Measurements from ENCODE around the gene SPPL2B.

SPPL2B gene

GRCh38 chr19:2290441-2291184 lies 37.9 kb upstream of the SPPL2B start:
- Histone ChIP-seq H3K36me3 (ENCODE audit: insufficient read depth, low read length) (no peaks in the 10 kb centered on the region), H3K4me1 (ENCODE audit: insufficient read depth, low read length) (no peaks in the 10 kb centered on the region; the same call in 1 of the 2 replicates), H3K9me3 (ENCODE audit: control insufficient read depth, insufficient read depth, low read length) (no peaks in the 10 kb centered on the region), H3K9ac (ENCODE audit: low read depth, low read length) (peak overlapping the region; percentile 17; the same call in 1 of the 2 replicates)

GRCh38 chr19:2291185-2291751 lies 37.2 kb upstream of the SPPL2B start:
- no peaks in the 10 kb centered on the region; the same call in 1 of the 2 replicates for H3K4me1 ChIP-seq (ENCODE audit: insufficient read depth, low read length)
- H3K9ac ChIP-seq (ENCODE audit: low read depth, low read length) = peak overlapping the region; percentile 31; the same call in 1 of the 2 replicates
- no peaks in the 10 kb centered on the region for H3K36me3 ChIP-seq (ENCODE audit: insufficient read depth, low read length)

GRCh38 chr19:2294687-2295335 lies 33.7 kb upstream of the SPPL2B start:
- no peaks in the 10 kb centered on the region; the same call in 1 of the 2 replicates for H3K4me1 ChIP-seq (ENCODE audit: insufficient read depth, low read length)
- H3K9ac ChIP-seq (ENCODE audit: low read depth, low read length) = no peak overlapping the region
- no peaks in the 10 kb centered on the region for H3K36me3 ChIP-seq (ENCODE audit: insufficient read depth, low read length)
- H3K9me3 ChIP-seq (ENCODE audit: control insufficient read depth, insufficient read depth, low read length) = no peaks in the 10 kb centered on the region

More at GRCh38 chr19:2291185-2291751, 37.2 kb upstream of the SPPL2B start:
- H3K9me3 ChIP-seq (ENCODE audit: control insufficient read depth, insufficient read depth, low read length) = no peaks in the 10 kb centered on the region

GRCh38 chr19:2296141-2296540 lies 32.3 kb upstream of the SPPL2B start:
- no peaks in the 10 kb centered on the region for H3K36me3 ChIP-seq (ENCODE audit: insufficient read depth, low read length)
- no peaks in the 10 kb centered on the region for H3K4me1 ChIP-seq (ENCODE audit: insufficient read depth, low read length)
- H3K9me3 ChIP-seq (ENCODE audit: control insufficient read depth, insufficient read depth, low read length) = no peaks in the 10 kb centered on the region
- H3K9ac ChIP-seq (ENCODE audit: low read depth, low read length) = no peak overlapping the region

GRCh38 chr19:2300533-2300932 lies 28.0 kb upstream of the SPPL2B start:
- no peaks in the 10 kb centered on the region; the same call in 1 of the 2 replicates for H3K4me1 ChIP-seq (ENCODE audit: insufficient read depth, low read length)

GRCh38 chr19:2302319-2303210 lies 25.9 kb upstream of the SPPL2B start:
- Histone ChIP-seq H3K9me3 (ENCODE audit: control insufficient read depth, insufficient read depth, low read length) (no peaks in the 10 kb centered on the region; the same call in 1 of the 2 replicates), H3K4me1 (ENCODE audit: insufficient read depth, low read length) (no peaks in the 10 kb centered on the region; the same call in 1 of the 2 replicates), H3K9ac (ENCODE audit: low read depth, low read length) (no peak overlapping the region; the same call in 1 of the 2 replicates), H3K36me3 (ENCODE audit: insufficient read depth, low read length) (no peaks in the 10 kb centered on the region)

More at GRCh38 chr19:2300533-2300932, 28.0 kb upstream of the SPPL2B start:
- no peaks in the 10 kb centered on the region; the same call in 1 of the 2 replicates for H3K9me3 ChIP-seq (ENCODE audit: control insufficient read depth, insufficient read depth, low read length)
- no peaks in the 10 kb centered on the region for H3K36me3 ChIP-seq (ENCODE audit: insufficient read depth, low read length)
- no peak overlapping the region for H3K9ac ChIP-seq (ENCODE audit: low read depth, low read length)

- Histone ChIP-seq H3K9me3 (ENCODE audit: control insufficient read depth, insufficient read depth, low read length) (no peaks in the 10 kb centered on the region; the same call in 1 of the 2 replicates), H3K36me3 (ENCODE audit: insufficient read depth, low read length) (no peaks in the 10 kb centered on the region), H3K9ac (ENCODE audit: low read depth, low read length) (no peak overlapping the region), H3K4me1 (ENCODE audit: insufficient read depth, low read length) (no peaks in the 10 kb centered on the region; the same call in 1 of the 2 replicates)
Observed at GRCh38 chr19:2303211-2303798, 25.2 kb upstream of the SPPL2B start.

- no peaks in the 10 kb centered on the region for H3K36me3 ChIP-seq (ENCODE audit: insufficient read depth, low read length)
- no peaks in the 10 kb centered on the region; the same call in 1 of the 2 replicates for H3K4me1 ChIP-seq (ENCODE audit: insufficient read depth, low read length)
- H3K9ac ChIP-seq (ENCODE audit: low read depth, low read length) = no peak overlapping the region
- H3K9me3 ChIP-seq (ENCODE audit: control insufficient read depth, insufficient read depth, low read length) = no peaks in the 10 kb centered on the region; the same call in 1 of the 2 replicates
Observed at GRCh38 chr19:2305452-2306280, 22.8 kb upstream of the SPPL2B start.

- Histone ChIP-seq H3K36me3 (ENCODE audit: insufficient read depth, low read length) (no peaks in the 10 kb centered on the region), H3K9me3 (ENCODE audit: control insufficient read depth, insufficient read depth, low read length) (no peaks in the 10 kb centered on the region; the same call in 1 of the 2 replicates), H3K4me1 (ENCODE audit: insufficient read depth, low read length) (no peaks in the 10 kb centered on the region; the same call in 1 of the 2 replicates), H3K9ac (ENCODE audit: low read depth, low read length) (no peak overlapping the region)
Observed at GRCh38 chr19:2306281-2306806, 22.1 kb upstream of the SPPL2B start.

- H3K9ac ChIP-seq (ENCODE audit: low read depth, low read length) = no peak overlapping the region
- no peaks in the 10 kb centered on the region; the same call in 1 of the 2 replicates for H3K9me3 ChIP-seq (ENCODE audit: control insufficient read depth, insufficient read depth, low read length)
- no peaks in the 10 kb centered on the region; the same call in 1 of the 2 replicates for H3K4me1 ChIP-seq (ENCODE audit: insufficient read depth, low read length)
- no peaks in the 10 kb centered on the region for H3K36me3 ChIP-seq (ENCODE audit: insufficient read depth, low read length)
Observed at GRCh38 chr19:2306971-2307370, 21.5 kb upstream of the SPPL2B start.

GRCh38 chr19:2307518-2308012 lies 20.9 kb upstream of the SPPL2B start:
- Histone ChIP-seq H3K9ac (ENCODE audit: low read depth, low read length) (no peak overlapping the region; the same call in 1 of the 2 replicates), H3K4me1 (ENCODE audit: insufficient read depth, low read length) (no peaks in the 10 kb centered on the region; the same call in 1 of the 2 replicates), H3K36me3 (ENCODE audit: insufficient read depth, low read length) (no peaks in the 10 kb centered on the region), H3K9me3 (ENCODE audit: control insufficient read depth, insufficient read depth, low read length) (no peaks in the 10 kb centered on the region; the same call in 1 of the 2 replicates)

GRCh38 chr19:2308114-2308556 lies 20.3 kb upstream of the SPPL2B start, which contains the start of gene LINGO3:
LINGO3 (minus strand) TSS chr19:2308154; CDS start chr19:2291776, 16,378 bp downstream.
- Histone ChIP-seq H3K9ac (ENCODE audit: low read depth, low read length) (no peak within 1 kb of the TSS; the same call in 1 of the 2 replicates), H3K4me1 (ENCODE audit: insufficient read depth, low read length) (no peaks in the 10 kb centered on the region), H3K36me3 (ENCODE audit: insufficient read depth, low read length) (no peaks in the 10 kb centered on the region), H3K9me3 (ENCODE audit: control insufficient read depth, insufficient read depth, low read length) (no peaks in the 10 kb centered on the region; the same call in 1 of the 2 replicates)
